Esophagus squamous epithelium (tissue), 5 donors: ENCODE measurements around the gene ADAMTSL1. TPM values are rescaled to one million over a fixed set of nuclear protein-coding genes. Genes with fewer than 3 reads are reported as not detected.

Experiments
- DNase-seq: peaks from one replicate; lab custom pipeline; 2025; lab: John Stamatoyannopoulos, UW
- H3K27ac ChIP-seq, 4 donors: fragments of 200-600 bp; sonication (generic); one replicate each; pipeline ENCODE4 v1.5.1; 2016 to 2019; ENCODE audit warnings: mild to moderate bottlenecking in 1 of 4
- H3K27me3 ChIP-seq, 4 donors: fragments of 200-600 bp; sonication (generic); 1 replicate in 3 of 4; 2 replicates in 1 of 4; pipeline versions ENCODE4 v1.5.1 to v1.6.0; 2017 to 2021; ENCODE audit warnings: antibody characterized with exemption in 1 of 4
- H3K36me3 ChIP-seq, 3 donors: fragments of 200-600 bp; sonication (generic); one replicate each; pipeline ENCODE4 v1.5.1; 2016 to 2019
- H3K4me1 ChIP-seq, 3 donors: fragments of 200-600 bp; sonication (generic); one replicate each; pipeline ENCODE4 v1.5.1; 2017 to 2019
- H3K4me3 ChIP-seq, 4 donors: fragments of 200-600 bp; sonication (generic); 1 replicate in 3 of 4; 2 replicates in 1 of 4; pipeline ENCODE4 v1.5.1; 2016 to 2019; ENCODE audit warnings: mild to moderate bottlenecking in 2 of 4, moderate library complexity in 1 of 4
- H3K9me3 ChIP-seq, 3 donors: fragments of 200-600 bp; sonication (generic); one replicate each; pipeline ENCODE4 v1.5.1; 2016 to 2019
- CTCF ChIP-seq, 6 experiments: fragments of 450-650 bp in 4 of 6; fragments of 200-600 bp in 2 of 6; sonication (generic) in 2 of 6; IDR thresholded peaks; one replicate each; pipeline ENCODE4 v1.5.1; 2016 to 2019; ENCODE audit warnings: antibody characterized with exemption in 6 of 6, mild to moderate bottlenecking in 4 of 6, moderate library complexity in 4 of 6
- POLR2A ChIP-seq, 4 donors: fragments of 450-650 bp; IDR thresholded peaks; one replicate each; pipeline ENCODE4 v1.6.1; 2017; ENCODE audit warnings: antibody characterized with exemption in 4 of 4, mild to moderate bottlenecking in 4 of 4, moderate library complexity in 3 of 4
- WGBS, 2 donors: methylation state at CpG; one replicate each; pipeline ENCODE4 v1.1.5; 2018; 5-methylcytosine and 5-hydroxymethylcytosine counted together
- intact Hi-C: fragments of 100-400 bp; cut with DNase I; formaldehyde crosslinking; loops from one replicate; pipeline ENCODE4 v1.15.0; 2022
- total RNA-seq, 4 donors: library from RNA; depleted of rRNA; stranded (reverse); fragments of >200 nt; gene quantifications; one replicate each; pipeline ENCODE4 v1.1.0, GENCODE V29; 2016
- donor health status: DM: yes; HTN: yes; CAD: no.

ADAMTSL1 gene
- total RNA-seq, 4 donors from 2014 or later, result 0.80 to 23.7 (median 2.3) TPM

- Histone ChIP-seq H3K4me1 (peaks cover 0 to 5% (median 0%) of the 10 kb centered on the region in 3 donors), H3K27me3 (no peaks in the 10 kb centered on the region), H3K4me3 (no peak overlapping the region), H3K27ac (no peak overlapping the region), H3K36me3 (no peaks in the 10 kb centered on the region), H3K9me3 (no peaks in the 10 kb centered on the region)
- intact Hi-C loops, result no loop called here
- 90 to 93% methylated on average over 4 of the region's 4 CpGs for WGBS, 2 donors
- TF ChIP-seq POLR2A (IDR thresholded peaks at IDR 0.05), result no peak
- TF ChIP-seq CTCF (IDR thresholded peaks at IDR 0.05), result no peak
- no peak for DNase-seq
These were observed 326.6 kb downstream of the ADAMTSL1 start for GRCh38 chr9:18800579-18800978.

- Histone ChIP-seq H3K4me1 (peaks cover 0 to 3% (median 0%) of the 10 kb centered on the region in 3 donors), H3K27me3 (no peaks in the 10 kb centered on the region), H3K27ac (no peak overlapping the region), H3K9me3 (no peaks in the 10 kb centered on the region), H3K4me3 (no peak overlapping the region), H3K36me3 (no peaks in the 10 kb centered on the region)
- no peak for DNase-seq
- TF ChIP-seq POLR2A (IDR thresholded peaks at IDR 0.05) (no peak), CTCF (IDR thresholded peaks at IDR 0.05) (no peak)
- 85 to 91% methylated on average over 5 of the region's 5 CpGs for WGBS, 2 donors
- intact Hi-C loops, result no loop called here
These were observed 331.4 kb downstream of the ADAMTSL1 start for GRCh38 chr9:18805386-18805785.

DNA sequence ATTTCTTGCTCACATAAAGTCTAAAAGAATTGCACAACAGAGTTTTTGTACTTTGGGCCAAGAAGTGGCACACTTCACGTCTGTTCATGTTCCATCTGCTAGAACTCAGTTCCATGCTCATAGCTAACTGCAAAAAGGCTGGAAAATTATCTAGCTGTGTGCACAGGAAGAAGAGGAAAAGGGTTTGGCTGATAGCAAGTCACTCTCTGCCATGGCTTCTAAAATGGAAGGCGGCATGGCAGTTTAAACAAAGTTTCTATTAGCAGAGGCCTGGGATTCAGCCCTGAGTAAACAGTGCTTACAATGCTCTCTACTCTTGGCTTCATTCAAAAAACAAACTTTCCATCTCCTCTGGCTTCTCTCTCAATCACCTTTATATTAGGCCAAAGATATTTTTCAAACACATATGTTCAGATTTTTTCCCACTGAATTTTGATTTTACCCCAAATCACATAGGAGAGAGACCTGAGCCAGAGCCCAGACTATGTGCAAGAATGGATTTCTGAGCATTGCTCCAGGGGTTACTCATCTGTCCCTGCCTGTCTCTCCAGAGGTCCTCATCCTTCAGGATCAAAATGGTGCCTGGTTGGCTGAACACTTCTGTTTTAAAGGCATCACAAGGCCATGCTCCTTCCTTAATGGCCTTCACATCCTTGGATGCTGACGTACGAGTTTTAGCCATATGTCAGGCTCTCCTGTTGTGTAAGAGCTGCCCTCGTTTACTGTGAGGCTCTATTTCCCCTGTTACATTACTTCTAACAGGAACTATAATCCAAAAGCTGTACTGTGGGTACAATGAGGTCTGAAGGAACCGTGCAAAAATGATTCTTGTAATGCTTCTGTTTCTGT is 332.5 kb downstream of the ADAMTSL1 start:
- Histone ChIP-seq H3K27me3 (no peaks in the 10 kb centered on the region), H3K4me1 (peaks cover 0 to 3% (median 0%) of the 10 kb centered on the region in 3 donors), H3K36me3 (no peaks in the 10 kb centered on the region), H3K27ac (no peak overlapping the region), H3K4me3 (no peak overlapping the region), H3K9me3 (no peaks in the 10 kb centered on the region)
- 60 to 70% methylated on average over 6 of the region's 6 CpGs for WGBS, 2 donors
- TF ChIP-seq CTCF (IDR thresholded peaks at IDR 0.05) (no peak), POLR2A (IDR thresholded peaks at IDR 0.05) (no peak)
- intact Hi-C loops, result no loop called here
- DNase-seq, result no peak

DNA sequence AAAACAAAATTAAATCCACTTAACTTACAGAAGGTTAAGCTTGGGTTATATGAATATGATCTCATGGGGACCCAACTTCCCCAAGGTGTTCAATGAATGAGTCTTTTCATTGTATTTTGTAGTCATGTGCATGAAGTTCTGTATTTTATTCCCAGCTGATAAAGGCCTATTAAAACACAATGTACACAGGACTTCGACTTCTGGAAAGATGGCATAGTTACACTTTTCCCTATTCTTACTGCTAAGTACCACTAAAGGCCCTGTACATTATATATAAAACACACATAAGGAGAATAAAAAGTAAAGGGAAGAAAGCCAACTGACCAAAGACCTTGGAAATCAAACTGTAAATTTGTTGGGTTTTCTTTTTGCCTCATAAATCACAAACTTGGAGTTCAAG is 336.6 kb downstream of the ADAMTSL1 start:
- H3K27me3 ChIP-seq, result no peaks in the 10 kb centered on the region
- intact Hi-C loops, result no loop called here
- no peak overlapping the region for H3K27ac ChIP-seq
- H3K4me3 ChIP-seq, result no peak overlapping the region
- WGBS, 2 donors, result 88 to 90% methylated on average over 1 of the region's 1 CpG
- DNase-seq, result no peak
- peaks cover 0 to 7% (median 0%) of the 10 kb centered on the region in 3 donors for H3K9me3 ChIP-seq
- TF ChIP-seq CTCF (IDR thresholded peaks at IDR 0.05) (no peak), POLR2A (IDR thresholded peaks at IDR 0.05) (no peak)
- no peaks in the 10 kb centered on the region for H3K36me3 ChIP-seq
- H3K4me1 ChIP-seq, result peaks cover 0 to 3% (median 0%) of the 10 kb centered on the region in 3 donors

DNA sequence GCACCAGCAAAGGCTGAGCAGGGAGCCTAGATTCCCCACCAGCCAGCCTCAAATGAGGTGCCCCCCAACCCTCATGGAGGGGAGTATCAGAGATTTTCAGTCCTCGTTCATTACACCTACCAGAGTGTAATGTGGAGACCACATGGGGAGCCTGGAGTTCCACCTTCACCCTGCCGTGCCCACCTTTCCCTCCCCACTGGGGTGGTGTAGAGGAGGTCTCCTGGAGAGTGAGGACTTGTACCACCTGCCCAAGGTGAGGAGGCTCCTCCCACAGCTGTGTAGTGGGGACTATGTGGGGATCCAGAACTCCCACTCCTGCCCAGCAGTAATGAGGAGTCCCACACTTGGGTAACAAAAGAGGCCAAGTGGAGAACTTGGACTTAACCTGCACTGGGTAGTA is 337.2 kb downstream of the ADAMTSL1 start:
- Histone ChIP-seq H3K9me3 (peaks cover 0 to 7% (median 0%) of the 10 kb centered on the region in 3 donors), H3K27ac (no peak overlapping the region), H3K4me3 (no peak overlapping the region), H3K27me3 (no peaks in the 10 kb centered on the region), H3K4me1 (peaks cover 0 to 3% (median 0%) of the 10 kb centered on the region in 3 donors), H3K36me3 (no peaks in the 10 kb centered on the region)
- no peak for DNase-seq
- intact Hi-C loops, result no loop called here
- TF ChIP-seq CTCF (IDR thresholded peaks at IDR 0.05) (no peak), POLR2A (IDR thresholded peaks at IDR 0.05) (no peak)
- WGBS, 2 donors, result 100% methylated on average over 1 of the region's 2 CpGs; no CpG with 5 or more reads in 1 of the 2 donors
